Spleen (tissue), 11 donors: ENCODE data around the gene SHROOM4. TPM values are rescaled to one million over a fixed set of nuclear protein-coding genes. Genes with fewer than 3 reads are reported as not detected.

Experiments used
- DNase-seq: peaks from one replicate; pipeline ENCODE4 v3.0.0-alpha.2; 2020
- H3K27ac ChIP-seq, 8 donors: fragments of 200-600 bp; sonication (generic) in 7 of 8; 1 replicate in 4 of 8; 2 replicates in 4 of 8; pipeline versions ENCODE4 v1.5.0 to v1.8.0; 2016 to 2021; ENCODE audit warnings: inconsistent platforms in 4 of 8, mild to moderate bottlenecking in 4 of 8, moderate library complexity in 1 of 8
- H3K27me3 ChIP-seq, 7 donors: fragments of 200-600 bp; sonication (generic) in 6 of 7; replicated peaks in 1 of 7; 1 replicate in 4 of 7; 2 replicates in 3 of 7; pipeline versions ENCODE4 v1.5.0 to v1.8.0; 2016 to 2021; ENCODE audit warnings: inconsistent platforms in 3 of 7, mild to moderate bottlenecking in 1 of 7
- H3K36me3 ChIP-seq, 6 donors: fragments of 200-600 bp; sonication (generic) in 5 of 6; 1 replicate in 4 of 6; 2 replicates in 2 of 6; pipeline versions ENCODE4 v1.5.0 to v1.8.0; 2016 to 2021; ENCODE audit warnings: inconsistent platforms in 2 of 6
- H3K4me1 ChIP-seq, 6 donors: fragments of 200-600 bp; sonication (generic) in 5 of 6; 1 replicate in 3 of 6; 2 replicates in 3 of 6; pipeline versions ENCODE4 v1.5.0 to v1.8.0; 2016 to 2021; ENCODE audit warnings: inconsistent platforms in 3 of 6
- H3K4me3 ChIP-seq, 8 donors: fragments of 200-600 bp; sonication (generic) in 7 of 8; 1 replicate in 4 of 8; 2 replicates in 4 of 8; pipeline versions ENCODE4 v1.5.0 to v1.8.0; 2016 to 2021; ENCODE audit warnings: inconsistent platforms in 4 of 8, mild to moderate bottlenecking in 4 of 8, moderate library complexity in 2 of 8
- H3K9me3 ChIP-seq, 8 donors: fragments of 200-600 bp; sonication (generic) in 7 of 8; 1 replicate in 4 of 8; 2 replicates in 4 of 8; pipeline versions ENCODE4 v1.5.0 to v1.8.0; 2016 to 2021; ENCODE audit warnings: inconsistent platforms in 4 of 8
- CTCF ChIP-seq, 11 experiments: fragments of 200-600 bp in 7 of 11; fragments of 450-650 bp in 4 of 11; sonication (generic) in 4 of 11; IDR thresholded peaks in 8 of 11; conservative IDR thresholded peaks in 3 of 11; 1 replicate in 7 of 11; 2 replicates in 4 of 11; pipeline versions ENCODE4 v1.4.0 to v1.8.0; 2016 to 2021; ENCODE audit warnings: antibody characterized with exemption in 11 of 11, inconsistent platforms in 4 of 11, mild to moderate bottlenecking in 1 of 11
- POLR2A ChIP-seq, 3 donors: fragments of 450-650 bp; IDR thresholded peaks; one replicate each; pipeline ENCODE4 v1.5.1; 2017; ENCODE audit warnings: antibody characterized with exemption in 3 of 3, mild to moderate bottlenecking in 1 of 3
- POLR2AphosphoS5 ChIP-seq, 3 donors: sonication (generic); formaldehyde crosslinking; IDR thresholded peaks; one replicate each; pipeline ENCODE4 v1.5.1; 2017; ENCODE audit warnings: antibody characterized with exemption in 3 of 3
- WGBS, 5 donors: extraction: QIAGEN DNeasy Blood & Tissue Kit in 3 of 5; methylation state at CpG; one replicate each; pipeline versions ENCODE4 v1.1.5 to v1.1.7; 2013 to 2018; 5-methylcytosine and 5-hydroxymethylcytosine counted together
- intact Hi-C: fragments of 100-400 bp; cut with DNase I; formaldehyde crosslinking; loops from one replicate; pipeline ENCODE4 v1.15.0; 2023; ENCODE audit warnings: low total_unique reads
- polyA plus RNA-seq, 3 donors: library from polyadenylated mRNA; stranded (reverse); fragments of 200-250 nt; gene quantifications; one replicate each; pipeline ENCODE4 v1.2.1, GENCODE V29; 2013
- total RNA-seq, 7 donors: library from RNA; depleted of rRNA in 3 of 7; stranded (reverse); fragments of >200 nt in 3 of 7; fragmentation: NEBNext Ultra II Directional in 4 of 7; extraction: Animal tissue kit (Norgen Biotek cat#: 25700) in 4 of 7; gene quantifications; one replicate each; pipeline versions ENCODE4 v1.1.0 to v1.2.1, GENCODE V29; 2016 to 2021
- donor health status: healthy with polysubstance abuse.
- donor health status: DM: no; HTN: no; CAD: no; lungs with moderate emphysema.
- donor health status: DM: no; HTN: no; CAD: no.
- donor health status: Bipolar disorder and iron deficiency.
- donor health status: healthy.
- donor health status: DM: no; HTN: no; CAD: no.
- donor health status: DM: yes; HTN: yes; CAD: no.

The SHROOM4 gene
- total and polyA plus RNA-seq, 10 donors, result 0.24 to 4.4 (median 2.4) TPM

- H3K27me3 ChIP-seq, result peaks cover 0 to 7% (median 0%) of the 10 kb centered on the region in 7 donors
- no peaks in the 10 kb centered on the region for H3K36me3 ChIP-seq
- intact Hi-C loops, result no loop called here
- TF ChIP-seq POLR2AphosphoS5 (IDR thresholded peaks at IDR 0.05) (no peak), CTCF (IDR thresholded peaks at IDR 0.05 in 8 of 11, conservative IDR thresholded peaks at IDR 0.05 in 3 of 11) (no peak)
- H3K9me3 ChIP-seq, result no peaks in the 10 kb centered on the region
- no peak overlapping the region for H3K4me3 ChIP-seq
- H3K4me1 ChIP-seq, result no peaks in the 10 kb centered on the region
- DNase-seq, result no peak
- H3K27ac ChIP-seq, result no peak overlapping the region
- WGBS, 5 donors, result 44 to 79% (median 62%) methylated on average over 2 of the region's 2 CpGs
These were observed 62.9 kb downstream of the SHROOM4 start for GRCh38 chrX:50751091-50751490.

GRCh38 chrX:50747471-50747900, 66.5 kb downstream of the SHROOM4 start:
- Histone ChIP-seq H3K9me3 (no peaks in the 10 kb centered on the region), H3K27me3 (peaks cover 0 to 7% (median 0%) of the 10 kb centered on the region in 7 donors), H3K27ac (no peak overlapping the region), H3K4me1 (no peaks in the 10 kb centered on the region), H3K36me3 (no peaks in the 10 kb centered on the region), H3K4me3 (no peak overlapping the region)
- WGBS, 5 donors, result 38 to 86% (median 76%) methylated on average over 1 of the region's 1 CpG
- TF ChIP-seq POLR2A (IDR thresholded peaks at IDR 0.05), result no peak
- peak in 6 of 11 experiments; percentile 26 to 45 (median 42) for TF ChIP-seq CTCF (IDR thresholded peaks at IDR 0.05 in 8 of 11, conservative IDR thresholded peaks at IDR 0.05 in 3 of 11)
- no peak for DNase-seq
- intact Hi-C loops, result loop anchor here (10.0 kb wide), 1 partner anchor 157 kb away; no protein-coding TSS in a partner anchor

DNA sequence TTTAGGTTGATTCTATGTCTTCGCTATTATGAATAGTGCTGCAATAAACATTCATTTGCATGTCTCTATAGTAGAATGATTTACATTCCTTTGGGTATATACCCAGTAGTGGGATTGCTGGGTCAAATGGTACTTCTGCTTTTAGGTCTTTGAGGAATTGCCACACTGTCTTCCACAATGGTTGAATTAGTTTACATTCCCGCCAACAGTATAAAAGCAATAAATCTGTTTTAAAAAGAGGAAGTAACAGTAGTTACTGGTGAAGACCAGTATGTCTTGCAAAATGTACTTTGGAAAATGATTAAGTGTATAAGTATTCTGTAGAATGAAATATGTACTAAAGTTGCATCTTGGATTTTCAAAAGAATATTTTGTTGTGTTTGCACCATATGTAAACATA, 77.3 kb downstream of the SHROOM4 start:
- Histone ChIP-seq H3K36me3 (no peaks in the 10 kb centered on the region), H3K9me3 (no peaks in the 10 kb centered on the region), H3K4me1 (no peaks in the 10 kb centered on the region), H3K27ac (no peak overlapping the region), H3K27me3 (peaks cover 0 to 6% (median 0%) of the 10 kb centered on the region in 7 donors), H3K4me3 (no peak overlapping the region)
- TF ChIP-seq POLR2A (IDR thresholded peaks at IDR 0.05) (no peak), POLR2AphosphoS5 (IDR thresholded peaks at IDR 0.05) (no peak), CTCF (IDR thresholded peaks at IDR 0.05 in 8 of 11, conservative IDR thresholded peaks at IDR 0.05 in 3 of 11) (no peak)
- DNase-seq, result no peak
- intact Hi-C loops, result no loop called here
- WGBS, 5 donors, result 8 to 58% (median 36%) methylated on average over 2 of the region's 2 CpGs

- intact Hi-C loops, result no loop called here
- Histone ChIP-seq H3K36me3 (no peaks in the 10 kb centered on the region), H3K27me3 (peaks cover 0 to 5% (median 0%) of the 10 kb centered on the region in 7 donors), H3K27ac (no peak overlapping the region), H3K4me1 (no peaks in the 10 kb centered on the region), H3K9me3 (no peaks in the 10 kb centered on the region), H3K4me3 (no peak overlapping the region)
- TF ChIP-seq CTCF (IDR thresholded peaks at IDR 0.05 in 8 of 11, conservative IDR thresholded peaks at IDR 0.05 in 3 of 11) (no peak), POLR2AphosphoS5 (IDR thresholded peaks at IDR 0.05) (no peak), POLR2A (IDR thresholded peaks at IDR 0.05) (no peak)
- no peak for DNase-seq
- 57 to 78% (median 71%) methylated on average over 3 of the region's 3 CpGs for WGBS, 5 donors
These were observed 87.7 kb downstream of the SHROOM4 start for GRCh38 chrX:50726296-50726695.
